Measurements from ENCODE around the gene ACSL1.
A peak's percentile ranks its signal among the peaks of the same experiment; 100 is the strongest.

ACSL1 gene

GRCh38 chr4:184825141-184825895, 450 bp downstream of the ACSL1 start:
- TF ChIP-seq MYC (IDR thresholded peaks at IDR 0.05; ENCODE audit: low read depth, low read length) (0 out of 2 replicates have a peak, but pooled peaks have one; percentile 34), MAX (IDR thresholded peaks at IDR 0.05; ENCODE audit: low read depth, low read length) (peak; percentile 76), POLR2A (IDR thresholded peaks at IDR 0.05; ENCODE audit: extremely low read depth, insufficient read length) (no peak)
- peak overlapping the region; percentile 83 for H3K4me3 ChIP-seq (ENCODE audit: low read depth, low read length)
- DNase-seq (ENCODE audit: low read depth), result peak; percentile 49

- TF ChIP-seq MAX (IDR thresholded peaks at IDR 0.05; ENCODE audit: low read depth, low read length), result no peak
- TF ChIP-seq MYC (IDR thresholded peaks at IDR 0.05; ENCODE audit: low read depth, low read length), result no peak
- TF ChIP-seq, protein P1, sequence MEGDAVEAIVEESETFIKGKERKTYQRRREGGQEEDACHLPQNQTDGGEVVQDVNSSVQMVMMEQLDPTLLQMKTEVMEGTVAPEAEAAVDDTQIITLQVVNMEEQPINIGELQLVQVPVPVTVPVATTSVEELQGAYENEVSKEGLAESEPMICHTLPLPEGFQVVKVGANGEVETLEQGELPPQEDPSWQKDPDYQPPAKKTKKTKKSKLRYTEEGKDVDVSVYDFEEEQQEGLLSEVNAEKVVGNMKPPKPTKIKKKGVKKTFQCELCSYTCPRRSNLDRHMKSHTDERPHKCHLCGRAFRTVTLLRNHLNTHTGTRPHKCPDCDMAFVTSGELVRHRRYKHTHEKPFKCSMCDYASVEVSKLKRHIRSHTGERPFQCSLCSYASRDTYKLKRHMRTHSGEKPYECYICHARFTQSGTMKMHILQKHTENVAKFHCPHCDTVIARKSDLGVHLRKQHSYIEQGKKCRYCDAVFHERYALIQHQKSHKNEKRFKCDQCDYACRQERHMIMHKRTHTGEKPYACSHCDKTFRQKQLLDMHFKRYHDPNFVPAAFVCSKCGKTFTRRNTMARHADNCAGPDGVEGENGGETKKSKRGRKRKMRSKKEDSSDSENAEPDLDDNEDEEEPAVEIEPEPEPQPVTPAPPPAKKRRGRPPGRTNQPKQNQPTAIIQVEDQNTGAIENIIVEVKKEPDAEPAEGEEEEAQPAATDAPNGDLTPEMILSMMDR (IDR thresholded peaks at IDR 0.05; ENCODE audit: low read depth, low read length), result no peak
- no peak for TF ChIP-seq POLR2A (IDR thresholded peaks at IDR 0.05; ENCODE audit: extremely low read depth, insufficient read length)
- DNase-seq (ENCODE audit: low read depth), result no peak
- peak overlapping the region; percentile 83 for H3K4me3 ChIP-seq (ENCODE audit: low read depth, low read length)
Measured at GRCh38 chr4:184824776-184825084, 1.0 kb downstream of the ACSL1 start.

- no peak for TF ChIP-seq MYC (IDR thresholded peaks at IDR 0.05; ENCODE audit: low read depth, low read length)
- no peak for TF ChIP-seq POLR2A (IDR thresholded peaks at IDR 0.05; ENCODE audit: extremely low read depth, insufficient read length)
- TF ChIP-seq, protein P1 (IDR thresholded peaks at IDR 0.05; ENCODE audit: low read depth, low read length), result no peak
- TF ChIP-seq MAX (IDR thresholded peaks at IDR 0.05; ENCODE audit: low read depth, low read length), result no peak
- peak; percentile 49 for DNase-seq (ENCODE audit: low read depth)
Measured at GRCh38 chr4:184824081-184824775, 1.5 kb downstream of the ACSL1 start.

DNA sequence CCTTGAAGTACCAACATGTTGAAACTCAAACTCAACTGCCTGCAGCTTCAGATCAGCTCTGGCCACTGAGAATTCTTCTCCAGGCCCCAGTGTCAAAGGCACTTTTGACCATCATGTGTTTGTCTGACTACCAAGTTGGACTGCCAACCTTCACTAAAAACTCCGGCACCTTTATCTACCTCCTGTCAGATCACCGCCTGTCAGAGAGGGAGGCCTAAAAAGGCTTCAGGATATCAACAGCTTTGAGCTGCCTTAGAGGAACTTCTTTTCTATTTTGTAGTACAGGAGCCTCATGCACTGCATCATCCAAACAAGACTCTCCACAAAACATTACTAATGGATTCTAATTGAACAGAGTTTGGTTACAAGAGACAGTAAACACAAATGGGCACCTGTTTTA, 2.8 kb downstream of the ACSL1 start:
- H3K4me3 ChIP-seq (ENCODE audit: low read depth, low read length), result peak overlapping the region; percentile 83
- no peak for DNase-seq (ENCODE audit: low read depth)
- TF ChIP-seq MAX (IDR thresholded peaks at IDR 0.05; ENCODE audit: low read depth, low read length) (no peak), MYC (IDR thresholded peaks at IDR 0.05; ENCODE audit: low read depth, low read length) (no peak), POLR2A (IDR thresholded peaks at IDR 0.05; ENCODE audit: extremely low read depth, insufficient read length) (no peak)
- TF ChIP-seq, protein P1 (IDR thresholded peaks at IDR 0.05; ENCODE audit: low read depth, low read length), result no peak

More at GRCh38 chr4:184824081-184824775, 1.5 kb downstream of the ACSL1 start:
- H3K4me3 ChIP-seq (ENCODE audit: low read depth, low read length), result peak overlapping the region; percentile 83

GRCh38 chr4:184822356-184822755, 3.4 kb downstream of the ACSL1 start:
- TF ChIP-seq POLR2A (IDR thresholded peaks at IDR 0.05; ENCODE audit: extremely low read depth, insufficient read length) (no peak), MYC (IDR thresholded peaks at IDR 0.05; ENCODE audit: low read depth, low read length) (no peak), MAX (IDR thresholded peaks at IDR 0.05; ENCODE audit: low read depth, low read length) (no peak)
- TF ChIP-seq, protein P1 (IDR thresholded peaks at IDR 0.05; ENCODE audit: low read depth, low read length), result no peak
- H3K4me3 ChIP-seq (ENCODE audit: low read depth, low read length), result peak overlapping the region; percentile 83
- no peak for DNase-seq (ENCODE audit: low read depth)

- peak; percentile 46 for DNase-seq (ENCODE audit: low read depth)
- H3K4me3 ChIP-seq (ENCODE audit: low read depth, low read length), result no peak overlapping the region
- TF ChIP-seq MAX (IDR thresholded peaks at IDR 0.05; ENCODE audit: low read depth, low read length), result no peak
- TF ChIP-seq, protein P1 (IDR thresholded peaks at IDR 0.05; ENCODE audit: low read depth, low read length), result no peak
- no peak for TF ChIP-seq POLR2A (IDR thresholded peaks at IDR 0.05; ENCODE audit: extremely low read depth, insufficient read length)
- TF ChIP-seq MYC (IDR thresholded peaks at IDR 0.05; ENCODE audit: low read depth, low read length), result no peak
Measured at GRCh38 chr4:184821242-184821641, 4.5 kb downstream of the ACSL1 start.

Data from NB4 (cell line).